HG03558 (cell line): ENCODE data around the gene DEFB128.

Experiments
- ATAC-seq: cut with Tn5 transposase; IDR thresholded peaks from one replicate; pipeline ENCODE4 v1.9.1; 2021; ENCODE audit warnings: moderate number of reproducible peaks; ENCODE audit not compliant: unreplicated experiment; ENCODE audit errors: extremely low read depth

The DEFB128 gene

DNA sequence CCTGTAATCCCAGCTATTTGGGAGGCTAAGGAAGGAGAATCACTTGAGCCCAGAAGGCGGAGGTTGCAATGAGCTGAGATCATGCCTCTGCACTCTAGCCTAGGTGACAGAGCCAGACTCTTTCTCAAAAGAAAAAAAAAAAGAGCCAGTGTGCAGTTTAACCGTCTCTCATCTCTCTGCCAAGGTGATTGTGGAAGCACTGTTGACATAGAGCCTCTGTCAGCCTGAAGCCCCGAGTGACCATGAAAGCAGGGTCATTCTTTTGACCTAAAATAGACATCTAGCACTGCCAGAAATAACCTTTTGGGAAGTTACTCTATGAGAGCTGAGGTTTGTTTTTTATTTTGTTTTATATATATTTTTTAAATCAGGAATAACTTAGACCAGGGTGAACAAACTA lies 24.9 kb downstream of the DEFB128 start:
- no peak for ATAC-seq

DNA sequence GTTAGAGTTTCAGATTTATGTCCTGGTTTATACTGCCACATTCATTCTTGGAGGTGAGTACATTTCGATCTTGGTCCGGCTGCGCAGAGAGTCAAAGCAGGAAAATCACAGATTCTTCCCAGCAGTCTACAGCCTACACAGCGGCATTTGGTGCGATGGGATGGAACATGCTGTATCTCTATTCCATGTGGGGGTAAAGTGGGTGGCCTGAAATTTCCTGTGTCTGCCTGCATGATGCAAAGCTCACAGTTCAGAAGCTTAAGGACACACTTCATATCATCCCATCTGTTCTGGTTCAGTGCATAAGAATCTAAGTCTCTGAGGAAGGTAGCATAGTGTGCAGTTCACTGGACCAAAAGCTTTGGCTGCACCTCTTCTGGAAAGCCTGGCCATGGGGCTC lies 32.4 kb downstream of the DEFB128 start, which contains the start of gene DEFB127:
DEFB127 (plus strand) TSS at position 301 of the 400 bp plus-strand sequence; CDS start at position 392, 91 bp downstream.
- ATAC-seq = no peak

DNA sequence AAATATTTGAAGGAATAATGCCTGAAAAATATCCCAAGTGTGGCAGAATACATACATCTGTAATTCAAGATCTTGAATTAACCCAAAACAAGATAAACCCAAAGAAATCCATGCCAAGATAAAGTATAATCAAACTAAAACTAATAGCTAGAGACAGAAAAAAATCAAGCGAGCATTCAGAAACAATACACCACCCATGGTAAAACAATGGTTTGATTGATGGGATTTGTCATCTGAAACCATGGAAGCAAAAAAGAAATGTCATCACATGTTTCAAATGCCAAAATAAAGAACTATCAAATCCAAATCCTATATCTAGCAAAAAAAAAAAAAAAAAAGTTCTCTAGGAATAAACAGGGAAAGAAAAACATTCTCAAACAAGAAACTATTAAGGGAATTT lies 37.4 kb downstream of the DEFB128 start:
- ATAC-seq = no peak

DNA sequence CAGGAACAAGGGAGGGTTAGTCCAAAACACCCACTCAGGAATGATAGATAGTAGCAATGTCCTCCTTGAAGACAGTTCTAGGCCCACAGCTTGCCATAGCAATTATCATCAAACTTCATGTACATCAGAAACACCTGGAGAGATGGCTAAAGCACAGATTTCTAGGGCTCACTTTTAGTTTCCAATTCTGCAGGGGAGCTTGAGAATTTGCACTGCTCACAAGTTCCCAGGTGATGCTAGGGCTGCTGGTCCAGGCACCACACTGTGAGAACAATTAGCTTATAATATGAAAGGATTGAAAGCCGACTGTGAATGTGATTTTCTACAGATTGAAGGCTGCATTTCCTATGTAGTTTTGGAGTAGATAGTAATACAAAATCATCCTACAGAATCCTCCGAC lies 43.6 kb downstream of the DEFB128 start:
- ATAC-seq = no peak

DNA sequence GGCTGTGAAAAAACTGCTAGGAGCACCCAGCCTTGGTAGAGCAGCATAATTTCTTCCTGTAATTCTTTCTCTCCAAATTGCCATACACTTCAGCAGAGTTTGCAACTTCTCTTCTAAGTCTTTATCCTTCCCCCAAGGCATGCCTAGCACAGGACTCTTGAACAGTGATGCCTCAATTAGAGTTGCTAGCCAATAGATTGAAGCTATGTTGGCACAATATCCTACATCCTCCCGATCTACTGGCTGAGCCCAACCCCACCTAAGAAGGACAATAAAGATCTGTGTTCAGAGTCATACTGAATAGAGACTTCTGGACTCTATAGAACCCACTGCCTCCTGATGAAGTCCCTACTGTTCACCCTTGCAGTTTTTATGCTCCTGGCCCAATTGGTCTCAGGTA lies 47.2 kb downstream of the DEFB128 start, which contains the start of gene DEFB126:
DEFB126 (plus strand) TSS at position 301 of the 400 bp plus-strand sequence; CDS start at position 340, 39 bp downstream.
- no peak for ATAC-seq
